OCI-LY1 (cell line): ENCODE results near the gene RPLP2.

Source experiments
- H2AFZ ChIP-seq: fragments of 200-600 bp; sonication (generic), shearing (Covaris generic); 2 replicates; pipeline ENCODE4 v1.6.0; 2014; ENCODE audit warnings: antibody characterized with exemption, mild to moderate bottlenecking, low read length
- H3F3A ChIP-seq: fragments of 200-600 bp; sonication (generic), shearing (Covaris generic); 2 replicates; pipeline ENCODE4 v1.6.0; 2014; ENCODE audit warnings: mild to moderate bottlenecking, antibody characterized with exemption, low read length, moderate library complexity; ENCODE audit not compliant: insufficient read depth
- H3K27ac ChIP-seq: fragments of 200-600 bp; sonication (generic); 2 replicates; pipeline ENCODE4 v1.5.1; 2014; ENCODE audit warnings: low read length, mixed run types, mild to moderate bottlenecking, low read depth; ENCODE audit not compliant: poor library complexity, severe bottlenecking
- H3K27me3 ChIP-seq: fragments of 200-600 bp; sonication (generic); 2 replicates; pipeline ENCODE4 v1.6.0; 2014; ENCODE audit warnings: antibody characterized with exemption, mild to moderate bottlenecking, low read length, moderate library complexity; ENCODE audit not compliant: insufficient read depth
- H3K36me3 ChIP-seq: fragments of 200-600 bp; sonication (generic); 2 replicates; pipeline ENCODE4 v1.6.1; 2014; ENCODE audit warnings: mild to moderate bottlenecking, antibody characterized with exemption, low read length, moderate library complexity, mixed read lengths; ENCODE audit not compliant: insufficient read depth
- H3K4me1 ChIP-seq: fragments of 200-600 bp; sonication (generic); 2 replicates; pipeline ENCODE4 v1.5.1; 2014; ENCODE audit warnings: mild to moderate bottlenecking, low read length, moderate library complexity; ENCODE audit not compliant: insufficient read depth, severe bottlenecking
- H3K4me2 ChIP-seq: fragments of 200-600 bp; sonication (generic), shearing (Covaris generic); 2 replicates; pipeline ENCODE4 v1.6.1; 2014; ENCODE audit warnings: low read length
- H3K4me3 ChIP-seq: fragments of 200-600 bp; sonication (generic); 2 replicates; pipeline ENCODE4 v1.5.1; 2014; ENCODE audit warnings: low read length, low read depth, mild to moderate bottlenecking, mixed read lengths; ENCODE audit not compliant: poor library complexity, severe bottlenecking
- H3K79me2 ChIP-seq: fragments of 200-600 bp; shearing (Covaris generic); 2 replicates; pipeline ENCODE4 v1.6.1; 2016; ENCODE audit warnings: mixed run types, low read length, mixed read lengths; ENCODE audit not compliant: insufficient read depth
- H3K9ac ChIP-seq: fragments of 200-600 bp; sonication (generic), shearing (Covaris generic); 2 replicates; pipeline ENCODE4 v1.6.1; 2014; ENCODE audit warnings: mild to moderate bottlenecking, low read length, mixed read lengths
- H3K9me2 ChIP-seq: fragments of 200-600 bp; sonication (generic), shearing (Covaris generic); 2 replicates; pipeline ENCODE4 v1.6.1; 2014; ENCODE audit warnings: low read depth, mild to moderate bottlenecking, low read length, mixed read lengths
- H3K9me3 ChIP-seq: fragments of 200-600 bp; shearing (Covaris generic); 2 replicates; pipeline ENCODE4 v1.6.1; 2014; ENCODE audit warnings: low read length, mixed read lengths
- H4K20me1 ChIP-seq: fragments of 200-600 bp; sonication (generic), shearing (Covaris generic); 2 replicates; pipeline ENCODE4 v1.6.0; 2016; ENCODE audit warnings: mild to moderate bottlenecking, low read length; ENCODE audit not compliant: insufficient read depth
- CTCF ChIP-seq: fragments of 200-600 bp; sonication (generic), shearing (Covaris generic); IDR thresholded peaks from 2 replicates; pipeline ENCODE4 v1.5.1; 2017; ENCODE audit warnings: mild to moderate bottlenecking, antibody characterized with exemption, low read length, moderate library complexity, mixed read lengths
- EZH2 ChIP-seq: fragments of 200-600 bp; sonication (generic), shearing (Covaris generic); IDR thresholded peaks from 2 replicates; pipeline ENCODE4 v1.8.0; 2017; ENCODE audit warnings: borderline replicate concordance, mixed run types, mild to moderate bottlenecking, antibody characterized with exemption, low read length, moderate library complexity, mixed read lengths

RPLP2 gene

GRCh38 chr11:855796-856195 lies 46.0 kb downstream of the RPLP2 start:
- H4K20me1 ChIP-seq, result no peaks in the 10 kb centered on the region
- no peaks in the 10 kb centered on the region for H3K9me3 ChIP-seq
- TF ChIP-seq CTCF (no peak), EZH2 (no peak)

DNA sequence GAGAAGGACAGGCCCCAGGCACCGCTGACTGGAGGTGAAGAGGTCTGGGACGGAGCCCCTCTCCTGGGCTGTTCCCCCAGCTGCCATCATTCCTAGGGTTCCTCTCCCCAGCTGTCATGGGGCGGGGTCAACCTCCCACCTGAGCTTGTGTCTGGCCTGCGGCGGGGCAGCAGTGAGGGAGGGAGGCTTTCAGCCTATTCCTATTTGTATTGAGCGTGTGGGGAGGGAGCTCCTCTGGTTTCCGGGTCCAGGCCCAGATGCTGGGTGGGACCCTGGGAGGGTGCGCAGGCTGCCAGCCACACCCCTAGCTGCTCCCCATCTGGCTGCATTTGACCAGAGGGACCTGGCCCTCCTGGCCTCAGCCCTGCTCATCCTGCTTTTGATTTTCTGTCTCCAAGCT lies 46.6 kb downstream of the RPLP2 start:
- H3K9me2 ChIP-seq, result no peaks in the 10 kb centered on the region
- H3F3A ChIP-seq, result no peaks in the 10 kb centered on the region
- no peak overlapping the region for H3K4me3 ChIP-seq
- H3K9me3 ChIP-seq, result no peaks in the 10 kb centered on the region
- H3K27me3 ChIP-seq, result no peaks in the 10 kb centered on the region; the same call in 1 of the 2 replicates
- H3K4me2 ChIP-seq, result no peak overlapping the region
- H3K4me1 ChIP-seq, result peaks cover 6% of the 10 kb centered on the region
- TF ChIP-seq CTCF (no peak), EZH2 (no peak)
- no peaks in the 10 kb centered on the region for H3K36me3 ChIP-seq
- no peak overlapping the region for H2AFZ ChIP-seq
- no peak overlapping the region for H3K9ac ChIP-seq
- H3K79me2 ChIP-seq, result no peaks in the 10 kb centered on the region
- no peaks in the 10 kb centered on the region for H4K20me1 ChIP-seq
- no peak overlapping the region for H3K27ac ChIP-seq

More at GRCh38 chr11:855796-856195, 46.0 kb downstream of the RPLP2 start:
- Histone ChIP-seq H3K4me2 (no peak overlapping the region), H3K9ac (no peak overlapping the region), H3K9me2 (no peaks in the 10 kb centered on the region), H3F3A (no peaks in the 10 kb centered on the region), H3K4me3 (no peak overlapping the region), H3K27me3 (no peaks in the 10 kb centered on the region; the same call in 1 of the 2 replicates), H3K4me1 (peaks cover 7% of the 10 kb centered on the region), H2AFZ (no peak overlapping the region), H3K27ac (no peak overlapping the region), H3K36me3 (no peaks in the 10 kb centered on the region), H3K79me2 (no peaks in the 10 kb centered on the region)

DNA sequence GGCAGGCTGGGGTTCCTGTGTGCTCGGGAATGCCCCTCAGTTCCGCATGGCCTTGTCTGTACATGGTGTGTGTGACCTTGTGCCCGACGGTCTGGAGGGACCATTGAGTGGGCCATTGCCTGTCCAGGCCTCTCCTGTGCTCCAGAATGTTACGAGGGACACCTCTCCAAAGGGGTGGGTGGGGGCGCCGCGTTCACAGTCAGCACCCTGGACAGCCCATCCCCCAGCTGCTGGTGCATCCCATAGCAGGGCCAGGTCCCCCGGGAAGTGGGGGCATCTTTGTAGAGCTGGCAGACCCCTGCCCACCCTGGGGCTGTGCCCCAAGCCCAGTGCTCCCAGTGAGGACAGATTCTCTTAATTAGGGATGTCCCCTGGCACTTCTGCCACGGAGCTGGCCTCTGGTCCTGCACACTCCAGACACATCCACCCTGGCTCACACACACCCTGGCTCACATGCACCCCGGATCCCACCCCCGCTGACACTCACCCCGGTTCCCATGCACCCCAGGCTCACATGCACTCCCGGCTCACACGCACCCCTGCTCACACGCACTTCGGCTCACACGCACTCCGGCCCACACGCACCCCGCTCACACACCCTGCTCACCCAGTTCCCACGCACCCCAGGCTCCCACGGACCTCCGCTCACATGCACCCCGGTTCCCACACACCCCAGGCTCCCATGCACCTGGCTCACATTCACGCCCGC lies 48.4 kb downstream of the RPLP2 start:
- no peak overlapping the region for H3K4me3 ChIP-seq
- H3K4me1 ChIP-seq, result peaks cover 6% of the 10 kb centered on the region
- H4K20me1 ChIP-seq, result no peaks in the 10 kb centered on the region
- no peaks in the 10 kb centered on the region for H3K9me2 ChIP-seq
- H3K36me3 ChIP-seq, result no peaks in the 10 kb centered on the region
- no peak for TF ChIP-seq CTCF
- no peak for TF ChIP-seq EZH2
- H3K4me2 ChIP-seq, result no peak overlapping the region
- no peaks in the 10 kb centered on the region for H3K9me3 ChIP-seq
- no peaks in the 10 kb centered on the region for H3F3A ChIP-seq
- no peak overlapping the region for H3K9ac ChIP-seq
- no peaks in the 10 kb centered on the region for H3K27me3 ChIP-seq
- H3K27ac ChIP-seq, result no peak overlapping the region
- H2AFZ ChIP-seq, result no peak overlapping the region
- no peaks in the 10 kb centered on the region for H3K79me2 ChIP-seq
